ENCODE measurements around the gene ZMIZ1. TPM values are rescaled to one million over a fixed set of nuclear protein-coding genes. Genes with fewer than 3 reads are reported as not detected.

Gene ZMIZ1
- polyA plus RNA-seq, 1 donor from 2014 or later = 26.8 TPM

GRCh38 chr10:79056736-79057391 is 11.9 kb upstream of the ZMIZ1 start:
- TF ChIP-seq EP300 (conservative IDR thresholded peaks at IDR 0.05; ENCODE audit: poor library complexity, severe bottlenecking) (no peak), CTCF (IDR thresholded peaks at IDR 0.05; ENCODE audit: poor library complexity, severe bottlenecking) (no peak), RAD21 (conservative IDR thresholded peaks at IDR 0.05) (no peak), POLR2AphosphoS5 (IDR thresholded peaks at IDR 0.05) (no peak), REST (IDR thresholded peaks at IDR 0.05; ENCODE audit: borderline replicate concordance) (no peak), MXI1 (conservative IDR thresholded peaks at IDR 0.05; ENCODE audit: poor library complexity, severe bottlenecking) (no peak), EZH2 (IDR thresholded peaks at IDR 0.05; ENCODE audit: borderline replicate concordance, insufficient read depth, low read length, poor library complexity, severe bottlenecking) (no peak), TAF1 (IDR thresholded peaks at IDR 0.05; ENCODE audit: low read depth) (no peak), SMC3 (conservative IDR thresholded peaks at IDR 0.05; ENCODE audit: poor library complexity) (no peak)
- Histone ChIP-seq H3K27me3 (ENCODE audit: insufficient read depth, low read depth, low read length) (no peaks in the 10 kb centered on the region), H3F3A (ENCODE audit: insufficient read depth, low read length, poor library complexity, severe bottlenecking) (no peaks in the 10 kb centered on the region), H3K4me2 (ENCODE audit: low read length) (no peak overlapping the region), H2AFZ (ENCODE audit: low read depth, low read length) (no peak overlapping the region), H3K79me2 (replicated peaks; ENCODE audit: insufficient read depth, low read length) (no peaks in the 10 kb centered on the region), H3K27ac (ENCODE audit: low read length) (no peak overlapping the region), H3K9me2 (ENCODE audit: insufficient read depth, low read length) (no peaks in the 10 kb centered on the region), H3K4me3 (ENCODE audit: low read length) (no peak overlapping the region), H3K36me3 (ENCODE audit: insufficient read depth, low read length) (no peaks in the 10 kb centered on the region), H4K20me1 (ENCODE audit: insufficient read depth) (no peaks in the 10 kb centered on the region), H3K9me3 (ENCODE audit: low read length) (no peaks in the 10 kb centered on the region), H3K9ac (ENCODE audit: low read length) (no peak overlapping the region)

GRCh38 chr10:79057481-79058275 is 11.1 kb upstream of the ZMIZ1 start:
- H3K9me3 ChIP-seq (ENCODE audit: low read length) = no peaks in the 10 kb centered on the region
- H3K4me3 ChIP-seq (ENCODE audit: low read length) = no peak overlapping the region
- H3K36me3 ChIP-seq (ENCODE audit: insufficient read depth, low read length) = no peaks in the 10 kb centered on the region
- no peaks in the 10 kb centered on the region for H3F3A ChIP-seq (ENCODE audit: insufficient read depth, low read length, poor library complexity, severe bottlenecking)
- no peaks in the 10 kb centered on the region for H3K79me2 ChIP-seq (replicated peaks; ENCODE audit: insufficient read depth, low read length)
- H2AFZ ChIP-seq (ENCODE audit: low read depth, low read length) = no peak overlapping the region
- no peaks in the 10 kb centered on the region for H3K27me3 ChIP-seq (ENCODE audit: insufficient read depth, low read depth, low read length)
- H3K4me2 ChIP-seq (ENCODE audit: low read length) = no peak overlapping the region
- no peaks in the 10 kb centered on the region for H3K9me2 ChIP-seq (ENCODE audit: insufficient read depth, low read length)
- no peak overlapping the region for H3K9ac ChIP-seq (ENCODE audit: low read length)
- no peaks in the 10 kb centered on the region for H4K20me1 ChIP-seq (ENCODE audit: insufficient read depth)
- TF ChIP-seq POLR2AphosphoS5 (IDR thresholded peaks at IDR 0.05) (no peak), TAF1 (IDR thresholded peaks at IDR 0.05; ENCODE audit: low read depth) (no peak), SMC3 (conservative IDR thresholded peaks at IDR 0.05; ENCODE audit: poor library complexity) (no peak), EZH2 (IDR thresholded peaks at IDR 0.05; ENCODE audit: borderline replicate concordance, insufficient read depth, low read length, poor library complexity, severe bottlenecking) (no peak), MXI1 (conservative IDR thresholded peaks at IDR 0.05; ENCODE audit: poor library complexity, severe bottlenecking) (no peak), REST (IDR thresholded peaks at IDR 0.05; ENCODE audit: borderline replicate concordance) (no peak), EP300 (conservative IDR thresholded peaks at IDR 0.05; ENCODE audit: poor library complexity, severe bottlenecking) (no peak), CTCF (IDR thresholded peaks at IDR 0.05; ENCODE audit: poor library complexity, severe bottlenecking) (no peak), RAD21 (conservative IDR thresholded peaks at IDR 0.05) (no peak)
- no peak overlapping the region for H3K27ac ChIP-seq (ENCODE audit: low read length)
